Activated CD4-positive, CD25-positive, alpha-beta regulatory T cell treated with anti-CD3 and anti-CD28 coated beads, Interleukin-2, amount 50 U/mL, for 16 hours (primary cell): Measurements from ENCODE around the gene SLC10A7.
A peak's percentile ranks its signal among the peaks of the same experiment; 100 is the strongest.

Source experiments
- DNase-seq: peaks from one replicate; pipeline ENCODE4 v3.0.0-alpha.2; 2020; ENCODE audit warnings: low read depth, low spot score

SLC10A7 gene

GRCh38 chr4:146261041-146261440 lies 260.7 kb downstream of the SLC10A7 start:
- no peak for DNase-seq

DNA sequence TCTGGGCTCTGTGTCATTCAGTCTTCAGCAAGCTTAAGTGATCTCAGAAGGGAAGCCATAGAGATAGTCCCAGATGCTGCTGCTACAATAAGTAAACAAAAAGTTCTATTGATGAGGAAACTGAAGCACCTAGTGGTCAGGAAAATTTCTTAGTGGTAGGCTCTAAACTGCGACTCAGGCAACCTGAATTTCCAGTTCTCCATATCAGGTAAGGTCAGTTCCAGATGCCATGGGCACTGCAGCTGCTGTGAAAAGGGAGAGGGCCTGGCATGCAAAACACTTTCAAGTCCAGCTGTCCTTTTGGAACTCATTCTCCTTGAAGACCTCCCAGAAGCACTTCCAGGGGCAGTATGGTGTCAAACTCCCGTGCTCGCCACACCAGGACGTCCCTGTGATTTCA lies 261.2 kb downstream of the SLC10A7 start:
- no peak for DNase-seq

DNA sequence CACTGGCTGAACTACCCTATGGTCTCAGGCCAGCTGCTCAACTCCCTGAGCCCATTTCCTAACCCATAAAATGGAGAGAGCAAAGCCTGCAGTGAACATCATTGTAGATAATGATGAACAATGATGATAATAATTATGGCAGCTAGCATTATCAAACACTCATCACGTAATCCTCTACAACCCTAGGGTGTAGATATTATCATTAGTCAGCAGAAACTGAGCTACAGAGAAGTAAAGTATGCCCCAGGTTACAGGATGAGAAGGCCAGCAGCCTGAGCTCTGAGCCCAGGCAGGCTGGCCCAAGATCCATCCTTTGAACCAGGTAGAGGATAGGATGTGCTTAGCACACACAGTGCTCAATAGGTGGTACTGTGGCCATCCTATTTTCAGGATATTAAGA lies 264.2 kb downstream of the SLC10A7 start:
- DNase-seq: no peak

GRCh38 chr4:146256328-146256727 lies 265.4 kb downstream of the SLC10A7 start:
- DNase-seq: no peak

DNA sequence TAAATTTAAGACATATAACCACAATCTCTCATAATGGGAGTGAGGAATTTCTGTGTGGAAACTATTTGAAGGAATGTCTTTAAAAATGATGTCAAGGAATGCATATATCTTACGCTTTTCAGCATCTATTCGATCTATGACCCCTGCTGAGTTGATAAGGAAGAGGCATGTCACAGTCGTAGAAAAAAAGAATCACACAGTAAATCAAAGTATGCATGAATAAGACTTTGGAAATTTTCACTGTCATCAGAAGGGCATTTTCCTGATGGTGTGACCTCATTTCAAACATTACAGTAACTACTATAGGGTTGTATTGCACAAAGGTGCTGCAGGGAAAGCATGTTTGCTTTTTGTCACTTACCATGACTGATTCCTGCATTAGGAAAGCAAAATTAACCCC lies 265.9 kb downstream of the SLC10A7 start:
- no peak for DNase-seq

DNA sequence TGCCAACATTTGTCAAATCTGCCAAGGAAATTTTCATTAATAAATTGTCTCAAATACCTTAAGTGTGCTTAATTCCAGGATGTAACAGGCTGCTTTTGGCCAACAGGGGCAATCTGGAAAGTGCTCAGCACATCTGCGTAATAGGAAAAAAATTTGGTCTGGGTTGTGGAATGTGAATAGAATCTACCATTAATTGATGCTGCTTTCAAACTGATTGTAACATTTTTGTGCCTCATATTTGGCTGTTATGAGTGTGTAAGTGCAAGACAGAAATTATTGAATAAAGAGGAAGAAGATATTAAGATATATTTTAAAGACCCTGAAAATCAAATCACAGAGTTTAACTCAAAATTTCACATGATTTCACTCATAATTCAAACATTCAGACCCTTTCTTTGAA lies 266.3 kb downstream of the SLC10A7 start:
- DNase-seq: no peak

DNA sequence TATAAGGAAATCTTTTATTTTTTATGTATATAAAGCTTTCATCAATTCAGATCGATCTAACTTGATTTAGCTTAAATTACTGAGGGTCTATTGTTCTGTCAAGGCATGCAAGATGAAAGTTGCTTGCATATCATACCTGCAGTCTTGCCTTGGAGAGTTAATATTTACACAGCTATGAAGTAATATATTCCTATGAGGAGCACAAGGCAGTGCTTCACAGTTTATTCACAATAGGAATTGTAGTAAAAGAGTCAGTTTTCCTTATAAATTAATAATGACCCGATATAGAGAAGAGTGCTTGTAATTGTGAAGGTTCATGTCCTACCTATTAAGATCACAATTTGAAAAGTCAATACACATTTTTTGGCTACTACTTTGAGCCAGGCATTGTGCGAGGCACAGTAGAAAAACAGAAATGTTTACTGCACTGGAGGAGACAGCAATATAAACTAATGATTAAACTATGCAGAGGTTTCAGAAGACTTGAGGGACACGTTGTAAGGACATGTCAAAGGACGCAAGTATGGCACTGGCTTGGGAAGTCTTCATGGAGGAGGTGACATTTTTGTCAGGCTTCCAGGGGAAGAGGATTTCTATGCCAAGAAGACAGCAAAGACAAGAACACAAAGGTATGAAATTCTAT lies 268.6 kb downstream of the SLC10A7 start:
- DNase-seq: no peak

GRCh38 chr4:146247356-146247755 lies 274.4 kb downstream of the SLC10A7 start:
- no peak for DNase-seq

DNA sequence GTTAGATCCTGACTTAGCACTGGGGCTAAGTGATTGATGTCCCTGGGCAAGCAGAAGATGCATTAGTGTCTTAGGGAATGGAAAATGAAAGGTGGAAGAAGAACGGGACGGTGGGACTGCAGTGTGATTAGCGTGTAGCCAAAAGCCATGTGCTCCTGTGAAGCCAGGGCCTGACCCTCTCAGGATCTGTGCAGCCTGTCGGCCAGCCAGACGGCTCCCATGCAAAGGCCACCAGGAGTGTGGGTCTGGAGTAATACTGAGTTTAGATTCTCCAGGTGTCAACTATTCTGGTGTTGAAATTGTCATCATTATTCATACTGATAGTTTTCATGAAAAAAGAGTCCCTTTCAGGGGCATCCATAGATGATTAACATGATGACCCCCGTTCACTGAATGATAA lies 275.4 kb downstream of the SLC10A7 start:
- DNase-seq: no peak

- DNase-seq: no peak
Measured at GRCh38 chr4:146245850-146246249, 275.9 kb downstream of the SLC10A7 start.

DNA sequence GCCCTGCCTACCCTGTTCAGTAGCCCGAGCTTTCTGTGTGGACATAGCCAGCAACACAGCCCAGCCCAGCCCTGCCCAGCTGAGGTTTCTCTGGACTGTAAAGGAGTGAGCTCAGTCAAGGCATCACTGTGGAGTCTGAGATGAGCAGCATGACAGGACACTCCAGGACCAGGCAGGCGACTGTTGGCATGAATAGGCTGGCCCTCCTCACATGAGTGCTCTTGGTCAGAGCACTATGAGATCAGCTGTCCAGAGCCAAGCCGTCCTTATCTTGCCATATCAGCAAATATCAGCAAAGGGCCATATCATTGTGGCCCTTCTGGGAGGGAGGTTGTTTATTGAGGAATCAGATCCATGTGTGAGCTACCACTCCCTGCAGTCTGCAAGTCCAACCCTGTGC lies 276.5 kb downstream of the SLC10A7 start:
- no peak for DNase-seq

DNA sequence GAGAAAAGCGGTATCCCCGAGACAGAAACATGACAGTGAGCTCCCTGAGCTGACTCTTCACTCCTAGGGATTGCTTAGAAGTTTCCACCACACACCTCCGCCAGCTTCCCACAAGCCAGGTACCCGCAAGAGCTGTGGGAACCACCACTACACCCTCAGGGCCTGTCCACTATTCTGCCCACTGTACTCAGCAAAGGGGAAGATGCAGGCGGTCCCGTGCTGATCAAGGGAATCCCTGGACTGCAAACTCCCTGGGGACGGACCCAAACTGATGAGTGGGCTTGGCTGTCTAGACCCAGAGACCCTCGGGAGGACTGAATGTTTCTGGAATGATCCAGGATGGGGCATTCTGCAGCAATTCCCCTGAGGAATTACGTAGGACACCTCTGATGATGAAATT lies 277.2 kb downstream of the SLC10A7 start:
- no peak for DNase-seq

- DNase-seq: no peak
Measured at GRCh38 chr4:146243883-146244277, 277.9 kb downstream of the SLC10A7 start.

GRCh38 chr4:146243141-146243882 lies 278.4 kb downstream of the SLC10A7 start:
- peak; percentile 22 for DNase-seq

- no peak for DNase-seq
Measured at GRCh38 chr4:146238107-146238506, 283.6 kb downstream of the SLC10A7 start.

DNA sequence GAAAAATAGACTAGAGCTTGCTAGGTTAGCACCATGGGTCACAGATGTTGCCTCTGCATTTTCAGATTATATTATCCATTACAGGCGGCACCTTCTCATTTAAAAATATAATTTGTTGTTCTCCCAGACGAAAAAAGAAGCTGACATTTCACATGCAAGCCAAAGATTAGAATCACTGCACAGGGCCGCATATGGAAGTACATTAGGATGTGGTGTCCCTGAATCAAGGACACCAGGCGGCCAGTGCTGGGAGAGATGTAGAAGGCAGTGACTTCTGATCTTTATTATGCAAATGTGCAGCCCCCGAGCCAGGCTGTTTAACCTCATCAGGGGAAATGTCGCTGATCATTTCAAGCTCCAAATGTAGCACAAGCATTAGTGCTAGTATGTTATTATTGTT lies 284.6 kb downstream of the SLC10A7 start:
- no peak for DNase-seq

DNA sequence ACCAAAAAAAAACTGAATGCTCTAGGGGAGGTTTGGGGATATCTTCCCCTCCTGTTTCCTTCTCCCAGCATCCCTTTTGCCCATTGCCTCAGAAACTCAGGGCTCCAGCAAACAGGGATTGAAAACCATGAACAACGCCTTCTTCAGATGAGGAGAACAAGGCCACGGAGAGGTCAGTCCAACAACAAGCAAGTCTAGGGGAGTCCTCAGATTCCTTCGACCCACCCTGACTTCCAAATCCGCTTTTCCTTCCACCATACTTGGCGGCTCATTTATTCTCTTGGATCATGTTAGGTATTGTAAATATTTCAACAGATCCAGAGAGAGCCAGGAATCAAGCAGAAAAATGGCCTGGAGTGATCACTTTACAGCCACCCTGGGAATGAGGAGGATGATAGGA lies 285.5 kb downstream of the SLC10A7 start:
- no peak for DNase-seq

DNA sequence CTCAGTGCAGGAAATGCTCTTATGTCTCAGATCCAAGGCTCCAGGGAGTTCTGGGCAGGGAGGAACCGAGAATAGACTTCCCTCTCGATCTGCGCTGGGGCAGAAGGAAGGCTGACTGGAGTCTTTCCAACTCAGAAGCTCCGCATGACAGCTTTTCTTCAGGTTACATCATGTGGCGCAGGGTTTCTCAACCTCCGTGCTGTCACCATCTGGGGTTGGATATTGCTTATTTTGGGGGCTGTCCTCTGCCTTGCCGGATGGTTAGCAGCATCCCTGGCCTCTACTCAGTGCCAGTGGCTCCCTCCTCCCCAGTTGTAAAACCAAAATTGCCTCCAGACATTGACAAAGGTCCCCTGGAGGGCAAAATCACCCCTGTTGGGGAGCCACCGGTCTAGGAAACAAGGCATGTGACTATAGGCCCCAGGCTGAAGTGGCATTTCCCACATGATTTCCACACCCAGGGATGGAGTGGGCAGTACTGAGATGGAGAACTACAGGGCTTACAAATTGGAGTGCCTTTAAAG lies 286.0 kb downstream of the SLC10A7 start:
- no peak for DNase-seq

GRCh38 chr4:146232131-146232722 lies 289.5 kb downstream of the SLC10A7 start:
- DNase-seq: no peak

GRCh38 chr4:146229406-146229805 lies 292.3 kb downstream of the SLC10A7 start:
- DNase-seq: no peak

DNA sequence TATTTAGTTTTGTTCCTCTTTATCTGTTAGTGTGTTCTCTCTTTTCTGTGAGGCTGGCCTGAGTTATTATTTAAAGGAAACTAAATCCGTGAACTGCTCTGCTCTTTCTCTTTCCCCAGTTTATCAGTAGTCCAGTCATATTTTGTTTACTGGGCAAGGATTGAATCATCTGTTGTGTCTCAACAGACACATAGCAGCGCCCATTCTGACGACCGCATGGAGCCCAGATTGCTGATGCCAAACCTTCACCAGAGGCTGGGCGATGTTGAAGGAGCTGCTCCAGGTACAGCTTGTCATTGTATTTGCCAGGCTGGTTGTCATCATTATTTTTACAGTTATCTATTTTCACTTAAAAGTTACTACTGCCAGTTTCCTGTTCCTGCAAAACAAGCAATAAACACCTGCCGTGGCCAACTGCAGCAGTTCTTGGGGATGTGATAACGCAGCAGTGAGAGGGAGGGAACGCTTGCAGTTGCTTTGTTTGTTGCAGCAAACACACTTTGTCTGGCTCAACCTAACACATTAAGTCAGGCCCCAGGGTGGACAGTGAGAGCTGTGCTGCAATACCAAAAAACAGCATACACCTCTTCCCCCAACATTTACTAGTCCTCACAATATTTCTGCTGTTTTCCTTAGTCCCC lies 297.3 kb downstream of the SLC10A7 start:
- no peak for DNase-seq

GRCh38 chr4:146222313-146222712 lies 299.4 kb downstream of the SLC10A7 start:
- no peak for DNase-seq
